ENCODE data around the gene C6.
"Not testable (repeated sequence)": the region's sequence is repeated elsewhere in the genome, so short reads cannot be mapped to it uniquely, and the experiment has no call there.

The C6 gene

DNA sequence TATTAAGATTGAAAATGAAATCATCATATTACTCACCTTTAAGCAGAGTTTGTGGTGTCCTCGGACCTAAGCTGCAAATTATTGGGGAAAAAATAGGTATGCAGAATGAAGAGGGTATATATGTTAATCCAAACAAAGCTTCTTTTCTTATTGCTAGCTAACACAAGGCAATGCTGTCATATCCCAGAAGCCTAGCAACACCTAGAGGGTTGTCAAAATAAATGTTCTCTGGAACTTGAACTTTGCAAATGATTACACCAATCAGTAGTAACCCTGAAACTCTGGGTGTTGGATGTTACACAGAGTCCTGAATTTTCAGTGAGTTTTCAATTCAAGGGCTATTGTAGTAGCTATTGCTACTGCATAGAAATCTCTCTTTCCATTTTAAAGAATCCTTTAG lies at the start of gene C6:
Gene C6 (minus strand): TSS at position 193 of the 400 bp plus-strand sequence. CDS start 10,302 bp downstream, outside the sequence.
- no peak for DNase-seq (ENCODE audit: low read depth)

DNA sequence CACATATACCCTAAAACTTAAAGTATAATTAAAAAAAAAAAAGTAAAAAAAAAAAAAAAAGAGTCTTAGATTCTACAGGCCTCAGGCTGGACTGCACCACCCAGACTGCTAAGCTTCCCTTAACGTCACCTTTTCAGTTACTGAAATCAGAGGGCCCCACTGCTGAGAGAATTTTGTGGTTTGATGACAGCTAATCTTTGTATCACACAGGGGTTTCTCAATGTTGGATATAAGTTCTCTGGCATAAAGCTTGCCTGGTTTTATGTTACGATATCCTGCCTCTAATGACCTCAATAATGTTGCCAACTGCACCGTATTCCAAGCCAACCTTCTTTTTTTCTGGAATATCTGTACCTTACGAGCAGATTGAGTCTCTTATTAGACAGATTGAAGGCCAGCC lies 43.1 kb upstream of the C6 start:
- no peak for DNase-seq (ENCODE audit: low read depth)

DNA sequence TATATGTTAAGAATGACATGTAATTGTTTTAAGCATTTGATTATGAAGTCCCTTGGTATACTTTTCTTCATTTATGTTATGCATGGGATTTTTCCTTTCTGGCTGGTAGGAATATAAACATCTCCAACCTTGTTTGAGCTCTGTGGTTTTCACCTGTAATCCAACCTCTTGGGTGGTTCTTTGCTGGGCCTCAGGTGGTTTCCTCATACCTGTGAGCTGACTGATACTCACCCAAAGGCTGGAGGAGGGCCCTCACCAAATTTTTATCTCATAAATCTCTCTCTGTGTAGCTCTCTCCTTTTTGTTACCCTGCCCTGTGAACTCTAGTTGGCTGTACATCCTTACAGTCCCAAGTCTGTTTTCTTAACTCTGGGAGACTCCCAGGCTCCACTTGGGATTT lies 39.8 kb upstream of the C6 start:
- DNase-seq (ENCODE audit: low read depth) = no peak

DNA sequence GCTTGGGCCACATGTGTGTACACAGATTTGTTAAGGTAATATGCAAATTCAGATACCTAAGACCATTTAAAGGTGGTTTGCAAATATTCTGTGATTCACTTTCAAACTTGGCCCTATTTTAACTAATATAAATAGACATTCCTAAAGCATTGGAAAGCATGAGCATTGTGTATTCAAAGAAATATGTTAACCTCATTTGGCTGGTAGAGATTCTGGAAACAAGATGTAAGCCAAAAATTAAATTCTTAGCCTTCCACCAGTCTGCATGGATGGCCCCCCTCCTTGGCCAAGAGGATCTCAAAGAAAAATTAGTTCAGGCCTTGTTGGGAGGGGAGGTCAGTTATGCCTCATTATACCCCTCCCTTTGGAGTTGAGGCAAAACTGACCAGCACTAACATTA lies 38.7 kb upstream of the C6 start:
- DNase-seq (ENCODE audit: low read depth) = no peak

DNA sequence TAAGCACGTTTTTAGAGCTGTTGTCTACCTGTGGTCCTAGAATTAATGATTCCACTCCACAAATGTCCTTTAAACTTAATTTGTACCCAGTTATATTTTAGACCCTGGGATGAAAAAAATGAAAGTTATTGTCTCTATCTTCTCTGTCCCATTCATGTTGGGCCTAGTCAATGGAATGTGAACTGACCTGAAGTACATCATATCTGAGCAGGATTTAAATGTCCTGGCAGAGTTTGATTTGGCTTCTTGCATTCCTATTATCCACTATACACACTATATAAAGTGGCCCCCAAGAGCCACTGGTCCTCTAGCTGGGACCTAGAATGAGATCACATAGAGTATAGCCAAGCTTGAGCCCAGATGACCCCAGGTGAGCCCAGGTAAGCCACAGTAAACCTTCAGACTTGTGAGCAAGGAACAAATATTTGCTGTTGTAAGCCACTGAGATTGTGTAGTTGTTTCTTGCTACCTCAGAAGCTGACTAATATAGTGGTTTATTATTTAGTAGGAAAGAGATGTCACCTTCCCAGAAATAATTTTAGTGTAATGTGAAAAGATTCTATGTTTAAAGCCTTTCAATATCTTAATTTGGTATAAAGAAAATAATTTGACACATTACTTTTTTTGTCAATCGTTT lies 37.1 kb upstream of the C6 start:
- no peak for DNase-seq (ENCODE audit: low read depth)

DNA sequence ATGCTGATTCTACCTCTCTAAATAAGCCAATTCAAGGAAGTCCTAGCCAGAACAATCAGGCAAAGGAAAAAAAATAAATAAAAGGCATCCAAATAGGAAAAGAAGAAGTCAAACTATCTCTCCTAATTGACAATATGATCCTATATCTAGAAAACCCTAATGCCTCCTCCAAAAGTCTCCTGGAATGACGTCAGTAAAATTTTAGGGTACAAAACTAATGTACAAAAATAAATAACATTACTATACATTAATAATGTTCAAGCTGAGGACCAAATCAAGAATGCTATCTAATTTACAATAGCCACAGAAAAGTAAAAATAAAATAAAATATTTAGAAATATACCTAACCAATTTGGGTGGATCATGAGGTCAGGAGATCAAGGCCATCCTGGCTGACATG lies 33.8 kb upstream of the C6 start:
- DNase-seq (ENCODE audit: low read depth) = no peak

DNA sequence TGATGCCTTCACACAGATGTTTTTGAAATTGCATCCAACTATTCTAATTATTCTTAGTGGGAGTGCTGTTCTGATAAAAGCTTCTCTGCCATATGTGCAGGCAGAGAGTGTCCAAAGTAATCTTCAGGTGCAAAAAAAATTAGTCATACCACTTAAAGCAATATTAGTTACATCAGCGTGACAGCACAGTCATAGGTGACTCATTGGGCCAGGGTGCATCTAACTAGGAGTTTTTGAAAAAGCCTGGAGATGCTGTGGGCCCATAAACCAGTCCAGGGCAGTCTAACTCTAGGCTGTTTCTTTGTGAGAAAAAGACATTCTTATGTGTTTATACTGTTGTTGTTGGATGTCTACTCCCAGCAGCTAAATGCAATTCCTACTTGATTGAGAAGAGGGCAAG lies 33.0 kb upstream of the C6 start:
- DNase-seq (ENCODE audit: low read depth) = no peak

DNA sequence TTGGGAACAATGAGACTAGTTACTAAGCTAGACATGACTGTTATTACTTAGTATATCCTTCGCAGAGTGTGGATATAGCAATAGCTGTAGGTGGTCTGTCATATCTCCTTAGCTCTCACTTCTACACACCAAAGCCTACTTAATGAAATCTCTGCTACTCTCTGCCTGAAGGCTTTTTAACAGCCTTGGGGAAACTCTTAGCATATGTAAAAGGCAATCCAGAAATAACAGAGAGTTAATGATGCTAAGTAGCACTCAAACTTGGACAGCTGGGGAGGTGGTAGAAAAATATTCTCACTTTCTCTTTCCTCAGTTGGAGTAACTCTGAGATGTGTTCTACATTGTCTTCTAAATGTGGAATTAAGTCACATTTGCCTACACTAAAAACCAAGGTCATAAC lies 30.2 kb upstream of the C6 start:
- no peak for DNase-seq (ENCODE audit: low read depth)

DNA sequence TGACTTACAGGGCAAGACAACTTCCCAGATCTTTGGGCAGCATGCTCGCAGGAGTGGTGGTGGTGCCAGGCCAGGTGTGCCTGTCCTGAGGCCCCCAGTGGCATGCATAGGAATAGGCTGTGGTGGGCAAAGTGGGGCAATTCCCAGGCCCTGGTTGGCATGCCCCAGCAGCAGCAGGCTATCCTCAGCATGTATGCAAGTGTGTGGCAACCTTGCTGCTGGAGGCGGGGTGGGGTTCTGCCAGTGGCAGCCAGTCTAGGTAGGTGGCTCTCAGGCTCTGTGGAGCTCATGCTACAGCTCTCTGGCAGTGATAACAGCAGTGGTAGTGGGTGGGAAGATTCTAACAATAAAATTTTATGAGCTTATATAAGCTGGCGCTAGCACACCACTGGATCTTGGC lies 27.7 kb upstream of the C6 start:
- DNase-seq (ENCODE audit: low read depth) = no peak

DNA sequence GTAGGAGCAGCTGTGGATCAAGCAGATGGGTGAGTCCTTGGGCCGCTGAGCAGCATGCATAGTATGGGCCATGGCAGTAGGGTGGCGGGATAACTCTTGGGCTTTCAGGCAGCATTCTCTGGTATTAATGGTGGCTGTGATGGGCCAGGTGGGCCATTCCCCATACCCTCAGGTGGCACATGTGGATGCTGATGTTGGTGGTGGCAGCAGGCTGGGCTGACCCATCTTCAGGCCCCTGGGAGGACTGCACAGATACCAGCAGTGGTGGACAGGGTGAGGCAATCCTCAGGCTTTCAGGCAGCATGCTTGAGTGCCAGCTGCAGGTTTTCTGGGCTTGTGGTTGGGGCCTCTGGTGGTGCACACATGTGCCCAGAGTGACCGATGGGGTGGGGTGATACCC lies 27.1 kb upstream of the C6 start:
- no peak for DNase-seq (ENCODE audit: low read depth)

DNA sequence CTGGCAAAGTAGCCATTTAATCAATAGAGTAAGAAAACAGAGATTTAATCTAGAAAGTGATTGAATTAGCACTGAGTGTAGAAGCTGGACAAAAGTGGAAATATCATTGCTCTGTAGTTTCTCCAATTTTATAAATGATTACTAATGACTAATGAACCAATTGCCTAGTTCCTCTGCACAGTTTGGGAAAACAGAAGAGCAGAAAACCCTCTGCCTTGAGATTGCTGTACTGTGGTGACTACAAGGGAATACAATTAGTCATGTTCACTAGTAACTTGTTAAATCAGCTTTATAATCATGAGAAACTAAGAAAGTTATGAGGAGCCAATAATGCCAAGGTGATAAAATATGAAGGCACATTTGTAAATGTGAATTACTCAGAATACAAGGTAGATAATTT lies 21.1 kb upstream of the C6 start:
- no peak for DNase-seq (ENCODE audit: low read depth)

DNA sequence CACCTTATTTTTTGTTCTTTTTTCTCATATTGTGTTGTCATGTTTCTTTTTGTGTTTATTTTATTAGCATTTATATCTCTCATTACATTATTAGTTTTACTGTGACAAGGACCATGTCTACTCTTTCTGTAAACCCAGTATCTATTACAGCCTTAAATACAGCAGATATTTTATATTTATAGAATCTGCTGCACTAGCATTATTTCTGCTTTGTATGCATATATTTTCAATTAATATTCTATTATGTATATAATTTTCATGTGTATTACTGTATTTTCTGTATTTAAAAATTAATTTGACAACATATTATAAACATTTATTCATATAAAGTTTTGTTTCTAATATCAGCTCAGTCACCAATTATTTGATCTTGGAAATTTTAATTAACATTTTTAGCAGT lies 19.5 kb upstream of the C6 start:
- DNase-seq (ENCODE audit: low read depth) = no peak

DNA sequence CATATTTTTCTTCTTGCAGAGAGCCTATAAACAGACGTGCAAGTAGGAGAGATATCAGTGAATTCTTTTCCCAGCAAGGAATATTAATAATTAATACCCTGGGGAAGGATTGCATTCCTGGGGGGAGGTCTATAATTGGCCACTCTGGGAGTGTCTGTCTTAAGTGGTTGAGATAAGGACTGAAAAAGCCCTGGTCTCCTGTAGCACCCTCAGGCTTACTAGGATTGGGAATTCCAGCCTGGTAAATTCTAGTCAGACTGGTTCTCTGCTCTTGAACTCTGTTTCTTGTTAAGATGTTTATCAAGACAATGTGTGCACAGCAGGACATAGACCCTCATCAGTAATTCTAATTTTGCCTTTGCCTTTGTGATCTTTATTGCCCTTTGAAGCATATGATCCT lies 16.9 kb upstream of the C6 start:
- not testable (repeated sequence) for DNase-seq (ENCODE audit: low read depth)

DNA sequence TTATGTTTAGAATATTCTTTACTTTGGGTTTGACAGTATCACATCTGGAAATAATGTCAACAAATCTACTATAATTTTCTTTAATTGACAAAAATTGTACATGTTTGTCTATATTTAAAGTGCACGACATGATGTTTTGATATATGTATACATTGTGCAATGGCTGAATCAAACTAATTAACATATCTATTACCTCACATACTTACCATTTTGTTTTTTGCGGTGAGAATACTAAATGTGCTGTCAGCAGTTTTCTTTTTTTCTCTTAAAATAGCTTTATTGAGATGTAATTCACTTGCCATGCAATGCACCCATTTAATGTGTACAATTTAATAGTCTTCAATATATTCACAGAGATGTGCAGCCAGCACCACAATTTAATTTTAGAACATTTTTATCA lies 10.6 kb upstream of the C6 start:
- no peak for DNase-seq (ENCODE audit: low read depth)

DNA sequence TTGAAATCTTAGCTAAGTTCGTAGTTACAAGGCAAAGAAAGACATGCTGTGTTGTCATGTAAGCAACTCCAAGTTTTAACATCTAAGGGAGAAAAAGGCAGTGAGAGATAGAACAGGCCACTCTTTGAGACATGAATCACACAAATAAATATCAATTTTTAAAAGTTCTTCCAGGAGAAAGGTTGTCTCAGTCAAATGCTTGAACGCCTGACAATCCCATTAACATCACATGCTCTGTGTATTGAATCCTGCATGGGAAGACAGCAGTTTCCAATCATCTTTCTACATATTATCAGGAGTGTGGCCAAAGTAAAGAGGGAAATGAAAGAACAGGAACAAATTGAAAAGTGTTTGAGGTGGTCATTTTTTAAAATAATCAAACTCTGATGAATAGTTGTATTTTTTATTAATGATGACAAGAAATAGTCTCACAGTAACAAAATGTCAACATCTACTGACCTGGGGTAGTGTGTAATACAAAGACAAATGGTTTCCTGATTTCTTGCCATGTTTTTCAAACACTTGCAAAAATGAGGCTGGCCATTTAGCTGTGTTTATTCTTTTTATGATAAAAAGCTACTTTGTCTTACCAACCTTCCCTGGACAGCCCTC lies 6.4 kb upstream of the C6 start:
- no peak for DNase-seq (ENCODE audit: low read depth)

DNA sequence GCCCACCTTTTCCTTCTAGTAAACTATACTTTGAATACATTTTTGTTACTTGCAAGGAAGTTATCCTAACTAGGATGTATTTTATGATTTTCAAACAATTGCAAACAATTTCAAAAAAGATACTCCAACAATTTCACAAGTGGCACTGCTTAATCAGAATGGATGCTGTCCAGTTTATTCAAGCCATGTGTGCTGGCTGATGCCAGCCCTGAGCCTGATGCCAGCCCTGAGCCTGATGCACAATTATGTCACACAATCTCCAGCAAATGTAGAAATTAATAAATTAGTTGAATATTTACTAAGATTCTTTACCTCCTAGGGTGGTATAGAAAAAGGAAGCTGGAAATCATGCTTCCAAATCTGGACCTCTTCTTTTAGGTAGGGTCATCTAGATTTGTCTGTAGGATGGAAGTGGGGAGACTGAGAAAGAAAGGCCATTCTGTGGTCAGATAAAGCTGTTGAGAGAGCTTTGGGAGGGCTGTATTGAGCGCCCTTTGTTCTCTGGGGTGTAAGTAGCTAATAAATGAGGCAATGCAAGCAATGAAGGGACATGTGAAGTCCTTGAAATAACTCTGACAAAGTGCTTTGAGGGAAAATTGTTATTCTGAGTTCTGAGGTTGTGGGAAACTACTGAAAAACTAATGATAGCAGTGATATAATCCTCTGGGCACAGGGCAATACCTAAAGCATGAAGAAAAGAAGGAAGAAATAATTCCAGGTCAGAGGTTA lies 5.8 kb upstream of the C6 start:
- DNase-seq (ENCODE audit: low read depth) = no peak

DNA sequence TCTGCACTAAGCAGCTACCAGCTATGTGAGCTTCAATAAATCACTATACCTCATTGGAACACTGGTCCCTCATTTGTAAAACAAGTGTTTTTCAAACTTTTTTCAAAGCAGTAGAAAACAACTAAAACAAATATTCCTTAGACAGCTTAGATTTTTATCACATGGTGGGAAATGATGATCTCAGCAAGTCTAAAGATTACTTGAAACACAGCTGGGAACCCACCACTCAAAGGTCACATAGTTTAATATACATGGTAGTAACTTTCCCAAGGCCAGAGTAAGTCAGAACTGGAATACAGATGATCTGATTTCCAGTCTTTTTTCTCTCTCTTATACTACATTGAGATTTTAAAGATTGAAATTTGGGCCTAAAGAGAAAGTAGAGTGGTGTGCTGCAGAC lies 850 bp upstream of the C6 start:
- DNase-seq (ENCODE audit: low read depth) = no peak

DNA sequence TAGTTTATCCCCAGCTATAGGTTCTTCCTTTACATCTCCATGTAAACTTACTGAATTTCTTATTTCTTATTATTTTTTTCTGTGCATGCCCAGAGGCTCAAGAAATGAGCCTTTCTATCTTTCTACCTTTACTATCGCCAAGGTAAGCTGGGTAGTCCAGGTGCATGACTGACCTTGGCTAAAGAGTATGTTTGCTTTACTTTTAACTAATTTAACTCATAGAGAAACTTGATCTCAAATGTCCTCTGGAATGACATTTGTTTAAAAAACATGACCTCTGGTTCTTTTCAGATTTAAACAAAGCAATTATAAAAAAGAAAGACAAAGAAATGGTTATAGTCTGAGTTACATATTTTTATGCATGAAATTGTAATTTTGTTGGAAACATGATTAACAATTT lies 397 bp downstream of the C6 start:
- DNase-seq (ENCODE audit: low read depth) = no peak

DNA sequence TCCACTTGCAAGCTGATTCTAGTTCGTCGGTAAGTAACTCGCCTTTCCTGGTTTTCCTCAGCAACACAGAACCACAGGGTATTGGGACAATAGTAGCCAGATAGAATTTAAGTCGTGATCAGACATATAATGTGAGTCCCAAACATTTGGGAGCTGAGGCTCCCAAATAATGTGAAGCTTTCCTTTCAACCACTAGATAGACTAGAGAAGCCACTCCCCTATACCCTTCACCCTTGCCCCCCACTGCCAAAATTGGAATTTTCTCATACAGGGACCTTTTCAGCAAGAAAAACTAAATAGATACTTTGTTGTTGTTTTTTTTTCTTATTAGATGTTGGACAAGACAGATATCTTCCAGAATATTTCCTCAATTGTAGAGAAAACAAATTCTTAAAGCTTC lies 1.9 kb downstream of the C6 start:
- no peak for DNase-seq (ENCODE audit: low read depth)

DNA sequence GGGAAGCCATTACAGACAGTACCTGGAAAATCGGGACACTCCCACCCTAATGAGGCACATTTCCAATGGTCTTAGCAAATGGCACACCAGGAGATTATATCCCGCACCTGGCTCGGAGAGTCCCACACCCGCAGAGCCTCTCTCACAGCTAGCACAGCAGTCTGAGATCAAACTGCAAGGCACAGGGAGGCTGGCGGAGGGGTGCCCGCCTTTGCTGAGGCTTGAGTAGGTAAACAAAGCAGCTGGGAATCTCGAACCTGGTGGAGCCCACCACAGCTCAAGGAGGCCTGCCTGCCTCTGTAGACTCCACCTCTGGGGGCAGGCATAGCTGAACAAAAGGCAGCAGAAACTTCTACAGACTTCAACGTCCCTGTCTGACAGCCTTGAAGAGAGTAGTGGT lies 7.9 kb downstream of the C6 start:
- not testable (repeated sequence) for DNase-seq (ENCODE audit: low read depth)

DNA sequence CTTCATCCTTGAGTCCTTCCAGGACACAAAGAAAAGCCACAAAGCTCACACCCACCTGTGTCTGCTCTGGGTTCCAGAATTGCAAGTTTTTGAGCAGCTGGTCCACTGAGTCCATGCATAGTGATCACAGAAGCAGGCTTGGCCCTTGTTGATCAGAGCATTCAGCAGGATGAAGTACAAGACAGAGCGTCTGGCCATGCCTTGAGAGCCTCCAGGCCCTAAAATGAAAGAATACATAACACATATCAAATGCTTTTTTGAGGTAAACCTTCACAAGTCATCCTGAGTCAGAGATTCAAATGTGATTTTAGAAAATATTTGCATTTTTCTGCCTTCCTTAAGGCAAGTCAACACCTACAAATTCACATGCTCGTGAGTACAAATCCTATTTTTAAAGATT lies 10.3 kb downstream of the C6 start:
- DNase-seq (ENCODE audit: low read depth) = no peak

DNA sequence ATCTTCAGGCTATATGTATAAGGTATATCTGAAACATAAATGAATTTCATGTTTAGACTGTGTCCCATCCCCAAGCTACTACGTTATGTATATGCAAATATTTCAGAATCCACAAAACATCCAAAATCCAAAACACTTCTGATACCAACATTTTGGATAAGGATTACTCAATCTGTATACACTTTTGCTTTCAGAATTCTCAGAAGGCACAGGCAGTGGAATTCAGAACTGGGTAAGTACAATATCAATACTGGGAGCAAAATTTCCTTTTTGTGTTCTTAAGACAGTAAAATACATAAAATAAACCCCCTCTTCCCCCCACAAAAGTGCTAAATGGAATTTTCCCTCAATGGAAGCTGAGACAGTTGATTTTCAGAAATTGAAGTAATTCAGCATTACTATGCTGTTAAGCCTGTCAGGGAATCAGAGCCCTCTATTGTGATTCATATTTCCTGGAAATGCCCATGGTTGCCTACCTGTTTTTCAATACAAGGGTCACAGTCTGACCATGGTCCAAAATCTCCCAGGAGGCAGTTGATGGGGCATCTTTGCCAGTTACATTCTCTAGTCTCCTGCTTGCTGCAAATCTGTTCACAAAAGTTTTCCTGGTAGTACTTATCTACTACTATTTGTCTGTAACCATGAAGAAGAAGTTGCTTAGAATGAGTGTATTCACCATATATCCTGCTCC lies 12.1 kb downstream of the C6 start:
- DNase-seq (ENCODE audit: low read depth) = no peak

DNA sequence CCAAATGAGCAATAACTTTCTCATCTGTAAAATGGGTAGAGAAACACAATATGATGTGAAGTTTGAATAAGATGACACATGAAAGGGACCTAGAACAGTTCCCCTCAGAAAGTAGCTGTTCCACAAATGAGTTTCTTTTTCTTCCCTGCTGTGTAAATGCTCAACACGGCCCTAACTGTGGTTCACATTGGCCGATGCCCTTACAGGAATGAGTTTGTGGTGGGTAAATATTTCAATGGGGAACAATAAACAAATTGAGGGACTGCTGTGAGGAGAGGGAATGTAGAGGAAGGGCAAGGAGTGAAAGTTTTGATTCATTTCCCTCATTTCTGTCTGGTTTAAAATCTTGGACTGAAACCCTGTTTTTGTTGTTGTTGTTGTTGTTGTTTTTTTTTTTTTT lies 12.8 kb downstream of the C6 start:
- DNase-seq (ENCODE audit: low read depth) = no peak
